ENCODE results near the gene HNRNPF.

DNA sequence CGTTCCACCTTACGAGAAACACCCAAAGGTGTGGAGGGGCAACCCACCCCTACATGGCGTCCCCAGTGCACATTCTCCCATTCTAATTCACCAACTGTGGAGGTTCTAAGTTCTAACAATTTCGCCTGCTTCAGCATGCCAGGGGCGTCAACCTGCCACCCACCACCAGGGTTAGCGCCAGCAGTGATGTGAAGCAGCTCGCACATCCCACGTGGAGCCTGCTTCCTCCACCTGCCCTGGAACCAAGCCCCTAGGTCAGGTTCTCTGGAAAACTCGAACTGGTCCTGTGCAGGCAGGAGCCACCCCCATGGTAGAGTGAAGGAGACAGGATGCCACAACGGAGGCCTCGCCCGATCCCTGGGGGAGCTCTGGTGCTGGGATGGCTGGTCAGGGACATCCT, 70.9 kb downstream of the HNRNPF start:
- TF ChIP-seq, protein P1, sequence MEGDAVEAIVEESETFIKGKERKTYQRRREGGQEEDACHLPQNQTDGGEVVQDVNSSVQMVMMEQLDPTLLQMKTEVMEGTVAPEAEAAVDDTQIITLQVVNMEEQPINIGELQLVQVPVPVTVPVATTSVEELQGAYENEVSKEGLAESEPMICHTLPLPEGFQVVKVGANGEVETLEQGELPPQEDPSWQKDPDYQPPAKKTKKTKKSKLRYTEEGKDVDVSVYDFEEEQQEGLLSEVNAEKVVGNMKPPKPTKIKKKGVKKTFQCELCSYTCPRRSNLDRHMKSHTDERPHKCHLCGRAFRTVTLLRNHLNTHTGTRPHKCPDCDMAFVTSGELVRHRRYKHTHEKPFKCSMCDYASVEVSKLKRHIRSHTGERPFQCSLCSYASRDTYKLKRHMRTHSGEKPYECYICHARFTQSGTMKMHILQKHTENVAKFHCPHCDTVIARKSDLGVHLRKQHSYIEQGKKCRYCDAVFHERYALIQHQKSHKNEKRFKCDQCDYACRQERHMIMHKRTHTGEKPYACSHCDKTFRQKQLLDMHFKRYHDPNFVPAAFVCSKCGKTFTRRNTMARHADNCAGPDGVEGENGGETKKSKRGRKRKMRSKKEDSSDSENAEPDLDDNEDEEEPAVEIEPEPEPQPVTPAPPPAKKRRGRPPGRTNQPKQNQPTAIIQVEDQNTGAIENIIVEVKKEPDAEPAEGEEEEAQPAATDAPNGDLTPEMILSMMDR (IDR thresholded peaks at IDR 0.05; ENCODE audit: extremely low read depth in 1 of 2, insufficient read depth in 1 of 2, low read depth in 1 of 2, low read length in 2 of 2): no peak
- TF ChIP-seq POLR2AphosphoS5 (IDR thresholded peaks at IDR 0.05; ENCODE audit: insufficient read depth, low read depth, low read length) (no peak), EZH2 (IDR thresholded peaks at IDR 0.05; ENCODE audit: borderline replicate concordance, low read depth, low read length, severe bottlenecking) (no peak), MAX (IDR thresholded peaks at IDR 0.05; ENCODE audit: insufficient read depth, insufficient read length) (no peak), FOS (IDR thresholded peaks at IDR 0.05; ENCODE audit: borderline replicate concordance, insufficient read depth, low read length) (no peak), POLR2A (IDR thresholded peaks at IDR 0.05; ENCODE audit: low read depth, low read length) (no peak), GATA2 (IDR thresholded peaks at IDR 0.05; ENCODE audit: insufficient read depth, insufficient read length, low read depth, low read length) (no peak)
